OCI-LY7 (cell line): ENCODE measurements around the gene UQCRFS1. TPM values are rescaled to one million over a fixed set of nuclear protein-coding genes. Genes with fewer than 3 reads are reported as not detected.
"Not testable (repeated sequence)": the region's sequence is repeated elsewhere in the genome, so short reads cannot be mapped to it uniquely, and the experiment has no call there.

Experiments used
- BruUV-seq: library from RNA; stranded (reverse); fragments of 400-500 nt; replicated peaks from 2 replicates; lab custom pipeline; 2021; lab: Mats Ljungman, UMichigan
- CTCF ChIA-PET: fragments of 300-600 bp; sonication (Branson Sonifier 250); formaldehyde crosslinking; loops from one replicate; lab custom pipeline; 2022; ENCODE audit warnings: antibody characterized with exemption; ENCODE audit not compliant: unreplicated experiment; lab: Charles Lee
- POLR2A ChIA-PET: fragments of 300-600 bp; sonication (Branson Sonifier 250); formaldehyde crosslinking; loops from one replicate; lab custom pipeline; 2022; ENCODE audit warnings: antibody characterized with exemption; lab: Charles Lee
- DNase-seq: peaks from one replicate; pipeline ENCODE4 v3.0.0-alpha.2; 2015; ENCODE audit warnings: low spot score
- H2AFZ ChIP-seq: fragments of 200-600 bp; sonication (generic), shearing (Covaris generic); 2 replicates; pipeline ENCODE4 v1.6.1; 2014; ENCODE audit warnings: mild to moderate bottlenecking, antibody characterized with exemption, low read length, moderate library complexity
- H3K27ac ChIP-seq: fragments of 200-600 bp; sonication (generic); 2 replicates; pipeline ENCODE4 v1.5.1; 2014; ENCODE audit warnings: mixed run types, low read depth, mild to moderate bottlenecking, moderate library complexity, low read length, inconsistent platforms; ENCODE audit not compliant: poor library complexity, severe bottlenecking
- H3K36me3 ChIP-seq: fragments of 200-600 bp; sonication (generic); 2 replicates; pipeline ENCODE4 v1.6.1; 2014; ENCODE audit warnings: mild to moderate bottlenecking, antibody characterized with exemption, low read length, moderate library complexity, mixed read lengths; ENCODE audit not compliant: insufficient read depth
- H3K4me1 ChIP-seq: fragments of 200-600 bp; sonication (generic); 2 replicates; pipeline ENCODE4 v1.5.1; 2014; ENCODE audit warnings: mild to moderate bottlenecking, low read length; ENCODE audit not compliant: insufficient read depth, poor library complexity, severe bottlenecking
- H3K4me2 ChIP-seq: fragments of 200-600 bp; sonication (generic); 2 replicates; pipeline ENCODE4 v1.6.1; 2014; ENCODE audit warnings: mild to moderate bottlenecking, low read length
- H3K4me3 ChIP-seq: fragments of 200-600 bp; sonication (generic); 2 replicates; pipeline ENCODE4 v1.5.1; 2014; ENCODE audit warnings: mild to moderate bottlenecking, low read depth, low read length; ENCODE audit not compliant: poor library complexity, severe bottlenecking
- H3K79me2 ChIP-seq: fragments of 200-600 bp; sonication (generic); 2 replicates; pipeline ENCODE4 v1.6.1; 2016; ENCODE audit warnings: low read depth, mild to moderate bottlenecking, low read length, moderate library complexity, mixed read lengths; ENCODE audit not compliant: insufficient read depth
- H3K9me2 ChIP-seq: fragments of 200-600 bp; sonication (generic); 2 replicates; pipeline ENCODE4 v1.6.1; 2016; ENCODE audit warnings: mild to moderate bottlenecking, low read length, mixed read lengths; ENCODE audit not compliant: insufficient read depth
- H3K9me3 ChIP-seq: fragments of 200-600 bp; sonication (generic); 2 replicates; pipeline ENCODE4 v1.6.1; 2014; ENCODE audit warnings: mild to moderate bottlenecking, mixed run types, low read length, mixed read lengths
- H4K20me1 ChIP-seq: fragments of 200-600 bp; sonication (generic); 2 replicates; pipeline ENCODE4 v1.6.1; 2014; ENCODE audit warnings: mild to moderate bottlenecking, antibody characterized with exemption, low read length, moderate library complexity, mixed read lengths; ENCODE audit not compliant: insufficient read depth
- EZH2phosphoT487 ChIP-seq: fragments of 200-600 bp; sonication (generic); IDR thresholded peaks from 2 replicates; pipeline ENCODE4 v1.6.1; 2018; ENCODE audit warnings: low read depth, borderline replicate concordance, mild to moderate bottlenecking, mixed run types, antibody characterized with exemption, low read length, moderate library complexity, mixed read lengths
- intact Hi-C: fragments of 100-400 bp; cut with micrococcal nuclease; formaldehyde crosslinking; loops from one replicate; pipeline ENCODE4 v1.10.0; 2022; ENCODE audit not compliant: unreplicated experiment
- total RNA-seq, 2 experiments: library from RNA; depleted of rRNA in 1 of 2; stranded (reverse); fragments of >200 nt in 1 of 2; shearing (Covaris generic) in 1 of 2; gene quantifications; 2 replicates each; pipeline ENCODE4 v1.2.3, GENCODE V29; 2014 to 2022
- TF ChIP-seq, protein P1 (sequence below): fragments of 200-600 bp; sonication (generic); conservative IDR thresholded peaks from 2 replicates; pipeline ENCODE4 v1.5.1; 2014; ENCODE audit warnings: mild to moderate bottlenecking, antibody characterized with exemption, low read length, moderate library complexity, mixed read lengths

Gene UQCRFS1
- total RNA-seq, 2 experiments from 2014 or later = 40.6 to 42.6 TPM

DNA sequence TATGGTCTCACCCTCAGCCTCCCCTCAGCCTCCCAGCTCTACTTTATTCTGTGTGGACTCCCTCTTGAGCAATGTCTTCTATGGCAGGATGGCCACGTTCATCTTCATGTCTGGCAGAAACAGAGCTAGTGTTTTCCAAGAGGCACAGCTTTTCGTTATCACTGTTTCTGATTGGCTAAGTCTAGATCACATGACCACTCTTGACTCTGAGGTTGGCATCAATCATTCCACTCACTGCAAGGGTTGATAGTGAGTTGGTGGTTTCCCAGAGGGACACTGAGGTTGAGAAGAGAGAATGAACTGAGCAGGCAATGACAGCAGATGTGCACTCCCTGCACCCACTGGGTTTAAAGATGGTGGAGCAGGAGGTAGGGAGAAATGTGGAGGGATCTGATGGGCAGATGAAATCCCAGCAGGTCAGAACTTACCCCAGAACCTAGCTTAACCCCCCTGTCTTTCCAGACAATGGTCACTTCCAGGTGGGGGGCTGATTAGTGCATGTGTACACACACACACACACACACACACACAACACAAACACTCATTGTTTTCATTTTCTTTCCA is 26.3 kb upstream of the UQCRFS1 start:
- Histone ChIP-seq H3K36me3 (no peaks in the 10 kb centered on the region), H3K9me3 (peaks cover 6% of the 10 kb centered on the region; the same call in 1 of the 2 replicates), H3K4me2 (no peak overlapping the region), H3K27ac (no peak overlapping the region), H3K4me3 (no peak overlapping the region), H2AFZ (no peak overlapping the region), H3K79me2 (no peaks in the 10 kb centered on the region), H3K9me2 (no peaks in the 10 kb centered on the region), H4K20me1 (no peaks in the 10 kb centered on the region), H3K4me1 (no peaks in the 10 kb centered on the region)
- ChIA-PET CTCF (no interaction called here), POLR2A (interaction anchor here (0.6 to 0.7 kb wide), 3 partner anchors 23 to 314 kb away, joined by 3 to 9 read pairs (median 3); no protein-coding TSS in a partner anchor)
- no TSS peak for BruUV-seq
- intact Hi-C loops = no loop called here
- TF ChIP-seq, protein P1, sequence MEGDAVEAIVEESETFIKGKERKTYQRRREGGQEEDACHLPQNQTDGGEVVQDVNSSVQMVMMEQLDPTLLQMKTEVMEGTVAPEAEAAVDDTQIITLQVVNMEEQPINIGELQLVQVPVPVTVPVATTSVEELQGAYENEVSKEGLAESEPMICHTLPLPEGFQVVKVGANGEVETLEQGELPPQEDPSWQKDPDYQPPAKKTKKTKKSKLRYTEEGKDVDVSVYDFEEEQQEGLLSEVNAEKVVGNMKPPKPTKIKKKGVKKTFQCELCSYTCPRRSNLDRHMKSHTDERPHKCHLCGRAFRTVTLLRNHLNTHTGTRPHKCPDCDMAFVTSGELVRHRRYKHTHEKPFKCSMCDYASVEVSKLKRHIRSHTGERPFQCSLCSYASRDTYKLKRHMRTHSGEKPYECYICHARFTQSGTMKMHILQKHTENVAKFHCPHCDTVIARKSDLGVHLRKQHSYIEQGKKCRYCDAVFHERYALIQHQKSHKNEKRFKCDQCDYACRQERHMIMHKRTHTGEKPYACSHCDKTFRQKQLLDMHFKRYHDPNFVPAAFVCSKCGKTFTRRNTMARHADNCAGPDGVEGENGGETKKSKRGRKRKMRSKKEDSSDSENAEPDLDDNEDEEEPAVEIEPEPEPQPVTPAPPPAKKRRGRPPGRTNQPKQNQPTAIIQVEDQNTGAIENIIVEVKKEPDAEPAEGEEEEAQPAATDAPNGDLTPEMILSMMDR = no peak
- TF ChIP-seq EZH2phosphoT487 = no peak
- DNase-seq = no peak

DNA sequence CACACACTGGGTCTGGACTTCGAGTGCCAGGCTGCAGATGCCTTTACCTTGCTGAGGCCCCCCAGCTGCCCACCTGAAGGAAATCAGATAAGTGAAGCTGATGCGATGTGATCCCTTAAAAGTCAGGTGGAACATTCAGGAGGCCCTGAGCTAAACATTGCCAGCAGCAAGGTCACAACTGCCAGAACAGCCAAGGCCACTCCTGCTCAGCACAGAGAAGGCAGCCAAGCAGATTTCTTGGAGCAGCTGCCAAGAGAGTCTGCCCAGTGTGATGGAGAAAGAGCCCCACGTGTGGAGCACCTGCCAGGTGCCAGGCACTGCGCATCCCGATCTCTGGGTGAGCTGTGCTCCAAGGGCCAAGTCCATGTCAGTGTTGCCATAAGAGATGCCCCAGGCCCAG is 20.6 kb upstream of the UQCRFS1 start:
- Histone ChIP-seq H3K36me3 (no peaks in the 10 kb centered on the region), H3K4me1 (no peaks in the 10 kb centered on the region), H3K4me2 (no peak overlapping the region), H3K27ac (no peak overlapping the region), H3K79me2 (no peaks in the 10 kb centered on the region), H3K9me2 (no peaks in the 10 kb centered on the region), H3K9me3 (peaks cover 6% of the 10 kb centered on the region; the same call in 1 of the 2 replicates), H2AFZ (no peak overlapping the region), H3K4me3 (no peak overlapping the region), H4K20me1 (no peaks in the 10 kb centered on the region)
- intact Hi-C loops = no loop called here
- TF ChIP-seq EZH2phosphoT487 = no peak
- TF ChIP-seq, protein P1 = no peak
- POLR2A ChIA-PET = interaction anchor here (0.6 kb wide), 1 partner anchor 103 kb away, joined by 3 read pairs; no protein-coding TSS in a partner anchor
- no peak for DNase-seq
- no TSS peak for BruUV-seq
- CTCF ChIA-PET = no interaction called here

GRCh38 chr19:29232315-29232852 is 19.4 kb upstream of the UQCRFS1 start:
- H3K4me3 ChIP-seq = no peak overlapping the region
- CTCF ChIA-PET = interaction anchor here (0.7 kb wide), 1 partner anchor 634 kb away, joined by 3 read pairs; no protein-coding TSS in a partner anchor
- no peak for DNase-seq
- H3K4me2 ChIP-seq = no peak overlapping the region
- no peak for TF ChIP-seq EZH2phosphoT487
- TF ChIP-seq, protein P1 = no peak
- intact Hi-C loops = no loop called here
- no peaks in the 10 kb centered on the region for H3K4me1 ChIP-seq
- H4K20me1 ChIP-seq = no peaks in the 10 kb centered on the region
- H3K9me2 ChIP-seq = no peaks in the 10 kb centered on the region
- H3K27ac ChIP-seq = no peak overlapping the region
- POLR2A ChIA-PET = interaction anchor here (0.7 kb wide), 1 partner anchor 1095 kb away, joined by 4 read pairs; no protein-coding TSS in a partner anchor
- no peaks in the 10 kb centered on the region for H3K36me3 ChIP-seq
- H3K79me2 ChIP-seq = no peaks in the 10 kb centered on the region
- H2AFZ ChIP-seq = no peak overlapping the region
- no TSS peak for BruUV-seq
- H3K9me3 ChIP-seq = peaks cover 6% of the 10 kb centered on the region; the same call in 1 of the 2 replicates

GRCh38 chr19:29231306-29231705 is 18.4 kb upstream of the UQCRFS1 start:
- H4K20me1 ChIP-seq, H3K4me1 ChIP-seq, H3K79me2 ChIP-seq, DNase-seq, BruUV-seq, H3K9me3 ChIP-seq, H3K4me3 ChIP-seq, H3K36me3 ChIP-seq, H2AFZ ChIP-seq, H3K4me2 ChIP-seq, H3K9me2 ChIP-seq, H3K27ac ChIP-seq, intact Hi-C loops, CTCF ChIA-PET: not testable (repeated sequence)
- POLR2A ChIA-PET = interaction anchor here (0.6 kb wide), 1 partner anchor 781 kb away, joined by 3 read pairs; no protein-coding TSS in a partner anchor
